Naive thymus-derived CD4-positive, alpha-beta T cell (primary cell): ENCODE data around the gene DCDC2. TPM values are rescaled to one million over a fixed set of nuclear protein-coding genes. Genes with fewer than 3 reads are reported as not detected.

Experiments
- ATAC-seq: fragments of 150-1000 bp; cut with Tn5 transposase; 2 replicates; pipeline ENCODE4 v1.10.0; 2021; ENCODE audit warnings: mild to moderate bottlenecking, moderate library complexity
- CTCF ChIA-PET: fragments of 350-600 bp; sonication (Branson Sonifier 250); formaldehyde crosslinking; loops from one replicate; lab custom pipeline; 2021; ENCODE audit warnings: antibody characterized with exemption; lab: Charles Lee
- POLR2A ChIA-PET: fragments of 350-600 bp; sonication (Branson Sonifier 250); formaldehyde crosslinking; loops from one replicate; lab custom pipeline; 2021; ENCODE audit warnings: antibody characterized with exemption, inconsistent platforms; lab: Charles Lee
- DNase-seq, 9 donors: peaks; one replicate each; pipeline versions ENCODE4 v3.0.0 to v3.0.0-alpha.2; 2020 to 2022; ENCODE audit warnings: mixed read lengths in 1 of 9
- H3K27ac ChIP-seq: one replicate; pipeline ENCODE4 v1.7.0; 2013; ENCODE audit warnings: mild to moderate bottlenecking, low read depth, low read length, moderate library complexity
- H3K27me3 ChIP-seq, 2 donors: one replicate each; pipeline ENCODE4 v1.7.0; 2013; ENCODE audit warnings: low read length in 2 of 2, mild to moderate bottlenecking in 2 of 2, moderate library complexity in 2 of 2; ENCODE audit not compliant: control insufficient read depth in 2 of 2, insufficient read depth in 2 of 2
- H3K36me3 ChIP-seq, 3 experiments: 1 replicate in 2 of 3; 2 replicates in 1 of 3; pipeline ENCODE4 v1.7.0; 2013; ENCODE audit warnings: low read length in 3 of 3, mild to moderate bottlenecking in 3 of 3, moderate library complexity in 1 of 3; ENCODE audit not compliant: insufficient read depth in 3 of 3, control insufficient read depth in 2 of 3
- H3K4me1 ChIP-seq, 2 donors: one replicate each; pipeline ENCODE4 v1.7.0; 2013; ENCODE audit warnings: low read length in 2 of 2, mild to moderate bottlenecking in 2 of 2, moderate library complexity in 1 of 2; ENCODE audit not compliant: control insufficient read depth in 2 of 2, insufficient read depth in 2 of 2
- H3K4me3 ChIP-seq: 2 replicates; pipeline ENCODE4 v1.7.0; 2013; ENCODE audit warnings: mild to moderate bottlenecking, low read length
- H3K9me3 ChIP-seq, 3 experiments: 1 replicate in 2 of 3; 2 replicates in 1 of 3; pipeline ENCODE4 v1.7.0; 2013; ENCODE audit warnings: low read length in 3 of 3; ENCODE audit not compliant: control insufficient read depth in 2 of 3
- H3K27ac Mint-ChIP-seq, 9 donors: one replicate each; pipeline ENCODE4 v1.8.0; 2020 to 2022; ENCODE audit warnings: mixed read lengths in 9 of 9, mild to moderate bottlenecking in 8 of 9, moderate library complexity in 5 of 9, inconsistent platforms in 2 of 9
- H3K27me3 Mint-ChIP-seq, 5 donors: one replicate each; pipeline ENCODE4 v1.8.0; 2021 to 2022; ENCODE audit warnings: mixed read lengths in 5 of 5, mild to moderate bottlenecking in 1 of 5
- H3K36me3 Mint-ChIP-seq, 5 donors: one replicate each; pipeline ENCODE4 v1.8.0; 2020 to 2022; ENCODE audit warnings: mixed read lengths in 5 of 5, mild to moderate bottlenecking in 3 of 5, inconsistent platforms in 1 of 5
- H3K4me1 Mint-ChIP-seq, 7 donors: one replicate each; pipeline ENCODE4 v1.8.0; 2020 to 2022; ENCODE audit warnings: mixed read lengths in 7 of 7, mild to moderate bottlenecking in 3 of 7, inconsistent platforms in 1 of 7
- H3K4me3 Mint-ChIP-seq, 10 donors: one replicate each; pipeline ENCODE4 v1.8.0; 2020 to 2022; ENCODE audit warnings: mild to moderate bottlenecking in 10 of 10, mixed read lengths in 10 of 10, moderate library complexity in 6 of 10, inconsistent platforms in 2 of 10
- H3K9me3 Mint-ChIP-seq, 11 donors: one replicate each; pipeline ENCODE4 v1.8.0; 2020 to 2022; ENCODE audit warnings: mixed read lengths in 11 of 11, mild to moderate bottlenecking in 4 of 11, inconsistent platforms in 1 of 11, moderate library complexity in 1 of 11
- intact Hi-C, 2 donors: fragments of 100-400 bp; cut with micrococcal nuclease; formaldehyde crosslinking; loops; one replicate each; pipeline ENCODE4 v1.15.1; 2023
- polyA plus RNA-seq, 2 donors: library from polyadenylated mRNA; unstranded; fragments of 300-500 nt; fragmentation: Illumina TruSeq; gene quantifications; one replicate each; pipeline ENCODE4 v1.2.3, GENCODE V29; 2021
- total RNA-seq, 6 experiments: library from RNA in 5 of 6; stranded (reverse) in 5 of 6; gene quantifications; 1 replicate in 5 of 6; 2 replicates in 1 of 6; pipeline ENCODE4 v1.2.3 and lab custom pipeline; 2021 to 2026

Gene DCDC2
- total and polyA plus RNA-seq, 7 experiments from 2014 or later: 0.24 to 0.92 TPM; not detected in 5

GRCh38 chr6:24283043-24283985, 74.5 kb downstream of the DCDC2 start:
- ChIA-PET CTCF (interaction anchor here (0.5 to 1.3 kb wide), 10 partner anchors 27 to 237 kb away, joined by 3 to 5 read pairs (median 3); partner anchors contain the start of gene ALDH5A1), POLR2A (no interaction called here)
- intact Hi-C loops: loop anchor here (1.0 to 10.0 kb wide), 6 partner anchors 74 to 412 kb away; partner anchors contain the start of genes DCDC2 (in 1 of the 2) and MRS2 (in 1 of the 2)
- Mint-ChIP-seq H3K9me3 (no peaks in the 10 kb centered on the region), H3K4me1 (peaks cover 0 to 7% (median 6%) of the 10 kb centered on the region in 7 donors), H3K36me3 (no peaks in the 10 kb centered on the region), H3K27ac (no peak overlapping the region), H3K27me3 (peaks cover 4 to 14% (median 9%) of the 10 kb centered on the region in 5 donors), H3K4me3 (peak overlapping the region; percentile 21 to 77 (median 50))
- peak; percentile 81 for ATAC-seq
- H3K4me1 ChIP-seq: no peaks in the 10 kb centered on the region
- H3K36me3 ChIP-seq: no peaks in the 10 kb centered on the region
- DNase-seq: peak in 6 of 9 donors; percentile 13 to 50 (median 42)
- no peaks in the 10 kb centered on the region for H3K9me3 ChIP-seq
- H3K27ac ChIP-seq: no peak overlapping the region
- H3K27me3 ChIP-seq: no peaks in the 10 kb centered on the region
- no peak overlapping the region for H3K4me3 ChIP-seq

DNA sequence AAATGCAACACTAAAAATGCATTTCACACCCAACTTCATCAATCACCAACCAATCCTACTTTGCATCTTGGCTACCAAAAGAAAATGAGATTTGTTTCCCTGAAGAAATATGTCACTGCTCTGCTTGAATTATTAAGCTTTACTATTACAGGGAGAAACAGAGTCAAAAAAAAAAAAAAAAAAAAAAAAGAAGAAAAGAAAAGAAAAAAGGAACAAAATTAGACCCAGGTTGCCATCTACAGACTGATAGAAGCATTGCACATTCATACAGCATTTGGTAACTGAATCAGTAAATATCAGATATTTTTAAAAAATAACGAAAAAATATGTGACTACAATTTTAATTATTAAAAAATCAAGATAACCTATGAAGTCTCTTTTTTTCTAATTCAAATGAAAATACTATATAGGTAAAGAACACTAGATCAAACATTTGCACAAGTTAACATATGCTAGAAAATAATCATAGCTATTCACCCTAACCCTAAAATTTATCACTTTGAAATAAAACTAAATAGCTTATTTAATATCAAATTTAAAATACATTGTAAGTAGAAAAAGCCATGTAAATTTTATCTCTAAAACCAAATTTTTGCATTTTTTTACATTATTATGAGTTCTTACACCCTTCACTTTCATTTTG, 83.3 kb downstream of the DCDC2 start:
- CTCF ChIA-PET: interaction anchor here (0.6 kb wide), 2 partner anchors 30 to 1959 kb away, joined by 3 to 6 read pairs; no protein-coding TSS in a partner anchor
- ATAC-seq: no peak
- POLR2A ChIA-PET: interaction anchor here (0.6 kb wide), 1 partner anchor 12 kb away, joined by 4 read pairs; no protein-coding TSS in a partner anchor
- Mint-ChIP-seq H3K9me3 (no peaks in the 10 kb centered on the region), H3K27ac (no peak overlapping the region), H3K4me1 (no peaks in the 10 kb centered on the region), H3K36me3 (no peaks in the 10 kb centered on the region), H3K4me3 (no peak overlapping the region), H3K27me3 (peaks cover 0 to 19% (median 15%) of the 10 kb centered on the region in 5 donors)
- no peaks in the 10 kb centered on the region for H3K27me3 ChIP-seq
- no peaks in the 10 kb centered on the region for H3K4me1 ChIP-seq
- no peaks in the 10 kb centered on the region for H3K36me3 ChIP-seq
- no peak overlapping the region for H3K4me3 ChIP-seq
- no peak for DNase-seq
- no peaks in the 10 kb centered on the region for H3K9me3 ChIP-seq
- no peak overlapping the region for H3K27ac ChIP-seq
- intact Hi-C loops: no loop called here

- Histone ChIP-seq H3K4me1 (no peaks in the 10 kb centered on the region), H3K4me3 (no peak overlapping the region), H3K27me3 (no peaks in the 10 kb centered on the region), H3K27ac (no peak overlapping the region), H3K36me3 (no peaks in the 10 kb centered on the region), H3K9me3 (no peaks in the 10 kb centered on the region)
- ATAC-seq: no peak
- intact Hi-C loops: no loop called here
- H3K27ac Mint-ChIP-seq: no peak overlapping the region
- no peak for DNase-seq
- H3K36me3 Mint-ChIP-seq: no peaks in the 10 kb centered on the region
- ChIA-PET CTCF (no interaction called here), POLR2A (no interaction called here)
- no peaks in the 10 kb centered on the region for H3K4me1 Mint-ChIP-seq
- no peaks in the 10 kb centered on the region for H3K9me3 Mint-ChIP-seq
- H3K27me3 Mint-ChIP-seq: peaks cover 0 to 17% (median 12%) of the 10 kb centered on the region in 5 donors
- H3K4me3 Mint-ChIP-seq: no peak overlapping the region
Measured at GRCh38 chr6:24273096-24273870, 84.6 kb downstream of the DCDC2 start.

- peaks cover 0 to 11% (median 9%) of the 10 kb centered on the region in 5 donors for H3K27me3 Mint-ChIP-seq
- H3K4me1 ChIP-seq: no peaks in the 10 kb centered on the region
- ChIA-PET CTCF (no interaction called here), POLR2A (no interaction called here)
- H3K4me3 Mint-ChIP-seq: no peak overlapping the region
- no peak for ATAC-seq
- intact Hi-C loops: no loop called here
- H3K9me3 ChIP-seq: no peaks in the 10 kb centered on the region
- H3K27ac ChIP-seq: no peak overlapping the region
- H3K4me1 Mint-ChIP-seq: no peaks in the 10 kb centered on the region
- H3K27ac Mint-ChIP-seq: no peak overlapping the region
- DNase-seq: no peak
- H3K27me3 ChIP-seq: no peaks in the 10 kb centered on the region
- no peaks in the 10 kb centered on the region for H3K9me3 Mint-ChIP-seq
- no peaks in the 10 kb centered on the region for H3K36me3 Mint-ChIP-seq
- no peak overlapping the region for H3K4me3 ChIP-seq
- no peaks in the 10 kb centered on the region for H3K36me3 ChIP-seq
Measured at GRCh38 chr6:24272553-24272952, 85.3 kb downstream of the DCDC2 start.

DNA sequence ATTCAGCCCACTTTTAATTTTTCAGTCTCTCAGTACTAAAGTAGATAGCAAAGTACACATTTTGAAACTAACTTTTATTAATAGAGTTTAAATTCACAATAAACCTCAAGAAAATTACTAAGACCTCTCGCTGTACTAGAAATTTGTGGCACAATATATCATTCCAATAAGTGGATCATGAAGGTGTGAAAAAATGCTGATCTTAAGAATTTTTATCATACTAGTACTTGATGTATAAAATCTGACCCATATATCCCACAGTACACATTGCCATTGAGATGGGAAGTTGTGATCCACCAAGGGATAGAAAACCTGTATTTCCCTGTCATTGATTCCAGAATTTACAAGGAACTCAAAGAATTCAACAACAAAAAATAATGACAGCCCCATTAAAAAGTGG, 85.7 kb downstream of the DCDC2 start:
- intact Hi-C loops: no loop called here
- no peaks in the 10 kb centered on the region for H3K36me3 Mint-ChIP-seq
- CTCF ChIA-PET: no interaction called here
- H3K9me3 Mint-ChIP-seq: no peaks in the 10 kb centered on the region
- H3K9me3 ChIP-seq: no peaks in the 10 kb centered on the region
- no peak overlapping the region for H3K27ac ChIP-seq
- peaks cover 0 to 11% (median 6%) of the 10 kb centered on the region in 5 donors for H3K27me3 Mint-ChIP-seq
- H3K36me3 ChIP-seq: no peaks in the 10 kb centered on the region
- H3K27me3 ChIP-seq: no peaks in the 10 kb centered on the region
- H3K4me3 Mint-ChIP-seq: no peak overlapping the region
- DNase-seq: no peak
- ATAC-seq: no peak
- H3K4me1 ChIP-seq: no peaks in the 10 kb centered on the region
- H3K4me3 ChIP-seq: no peak overlapping the region
- H3K27ac Mint-ChIP-seq: no peak overlapping the region
- POLR2A ChIA-PET: no interaction called here
- no peaks in the 10 kb centered on the region for H3K4me1 Mint-ChIP-seq

GRCh38 chr6:24270011-24270410, 87.8 kb downstream of the DCDC2 start:
- no peak overlapping the region for H3K27ac Mint-ChIP-seq
- H3K4me1 ChIP-seq: no peaks in the 10 kb centered on the region
- no peaks in the 10 kb centered on the region for H3K36me3 Mint-ChIP-seq
- ChIA-PET CTCF (interaction anchor here (1.1 kb wide), 1 partner anchor 10 kb away, joined by 5 read pairs; no protein-coding TSS in a partner anchor), POLR2A (no interaction called here)
- no peaks in the 10 kb centered on the region for H3K9me3 ChIP-seq
- peaks cover 0 to 2% (median 0%) of the 10 kb centered on the region in 11 donors for H3K9me3 Mint-ChIP-seq
- intact Hi-C loops: no loop called here
- no peak overlapping the region for H3K27ac ChIP-seq
- H3K36me3 ChIP-seq: no peaks in the 10 kb centered on the region
- no peaks in the 10 kb centered on the region for H3K4me1 Mint-ChIP-seq
- peaks cover 5 to 19% (median 15%) of the 10 kb centered on the region in 5 donors for H3K27me3 Mint-ChIP-seq
- no peak for ATAC-seq
- H3K4me3 ChIP-seq: no peak overlapping the region
- no peak overlapping the region for H3K4me3 Mint-ChIP-seq
- H3K27me3 ChIP-seq: peaks cover 0 to 1% of the 10 kb centered on the region in 2 donors
- DNase-seq: no peak
